HepG2 (cell line): ENCODE measurements around the gene FLACC1. TPM values are rescaled to one million over a fixed set of nuclear protein-coding genes. Genes with fewer than 3 reads are reported as not detected.

Source experiments
- ATAC-seq: fragments of 200-7000 bp; cut with Tn5 transposase; 3 replicates; pipeline ENCODE4 v1.9.1; 2020; ENCODE audit warnings: mild to moderate bottlenecking, moderate library complexity
- BruUV-seq: library from RNA; stranded (reverse); fragments of 400-500 nt; replicated peaks from 2 replicates; lab custom pipeline; 2021; lab: Mats Ljungman, UMichigan
- CTCF ChIA-PET: fragments of 300-600 bp; formaldehyde crosslinking; extraction: SDS; loops from one replicate; lab custom pipeline; 2021; ENCODE audit warnings: low total read pairs, inconsistent platforms, low intra/inter-chr PET ratio; lab: Yijun Ruan, JAX
- POLR2A ChIA-PET: fragments of 350-600 bp; sonication (Branson Sonifier 250); formaldehyde crosslinking; loops from one replicate; lab custom pipeline; 2020; ENCODE audit warnings: antibody characterized with exemption, inconsistent platforms; lab: Yijun Ruan, JAX
- DNase-seq: peaks from one replicate; pipeline ENCODE4 v3.0.0-alpha.2; 2015; ENCODE audit warnings: low spot score
- FAIRE-seq: peaks from 3 replicates; lab custom pipeline; 2011; peaks lifted over from hg19 to GRCh38; lab: Jason Lieb, UNC
- H2AFZ ChIP-seq: one replicate; pipeline ENCODE4 v1.6.1; 2011; ENCODE audit warnings: low read length, inconsistent platforms
- H3K27ac ChIP-seq: fragments of 300-600 bp; 3 replicates; pipeline ENCODE4 v1.8.0; 2011; ENCODE audit warnings: mixed run types, mild to moderate bottlenecking, mixed read lengths, low read length, inconsistent platforms; ENCODE audit not compliant: insufficient read depth; ENCODE audit errors: extremely low read length
- H3K27me3 ChIP-seq, 2 experiments: fragments of 200-600 bp in 1 of 2; 2 replicates in 1 of 2; 3 replicates in 1 of 2; pipeline versions ENCODE4 v1.6.0 to v1.8.0; 2011; ENCODE audit warnings: low read length in 2 of 2, mild to moderate bottlenecking in 2 of 2, moderate library complexity in 2 of 2, inconsistent platforms in 1 of 2; ENCODE audit not compliant: insufficient read depth in 2 of 2, control insufficient read depth in 1 of 2
- H3K36me3 ChIP-seq, 2 experiments: fragments of 200-600 bp in 1 of 2; replicated peaks in 1 of 2; 2 replicates in 1 of 2; 3 replicates in 1 of 2; pipeline versions ENCODE4 v1.5.1 to v1.8.0; 2011; ENCODE audit warnings: low read length in 2 of 2, inconsistent platforms in 1 of 2; ENCODE audit not compliant: insufficient read depth in 2 of 2, control insufficient read depth in 1 of 2
- H3K4me1 ChIP-seq: 2 replicates; pipeline ENCODE4 v1.5.1; 2012; ENCODE audit warnings: low read length, inconsistent platforms; ENCODE audit not compliant: insufficient read depth
- H3K4me2 ChIP-seq: 2 replicates; pipeline ENCODE4 v1.6.0; 2011; ENCODE audit warnings: low read depth, low read length, inconsistent platforms
- H3K4me3 ChIP-seq, 3 experiments: fragments of 200-600 bp in 1 of 3; sonication (generic), shearing (Covaris generic) in 1 of 3; replicated peaks in 1 of 3; 2 replicates each; pipeline ENCODE4 v1.5.1; 2011 to 2016; ENCODE audit warnings: low read length in 3 of 3, inconsistent platforms in 2 of 3, low read depth in 2 of 3, mild to moderate bottlenecking in 2 of 3, control low read depth in 1 of 3, mixed read lengths in 1 of 3; ENCODE audit not compliant: insufficient read depth in 1 of 3
- H3K79me2 ChIP-seq: one replicate; pipeline ENCODE4 v1.6.1; 2011; ENCODE audit warnings: low read length, inconsistent platforms; ENCODE audit not compliant: insufficient read depth
- H3K9ac ChIP-seq: 2 replicates; pipeline ENCODE4 v1.6.0; 2011; ENCODE audit warnings: mild to moderate bottlenecking, low read depth, low read length, inconsistent platforms; ENCODE audit not compliant: insufficient read depth
- H3K9me3 ChIP-seq: 2 replicates; pipeline ENCODE4 v1.5.1; 2012; ENCODE audit warnings: mild to moderate bottlenecking, low read length
- H4K20me1 ChIP-seq: 2 replicates; pipeline ENCODE4 v1.6.0; 2011; ENCODE audit warnings: inconsistent platforms, mild to moderate bottlenecking, low read length, moderate library complexity; ENCODE audit not compliant: insufficient read depth
- HNRNPH1 ChIP-seq: fragments of 200-400 bp; formaldehyde crosslinking; optimal IDR thresholded peaks from 2 replicates; pipeline ENCODE3; 2017; ENCODE audit warnings: mild to moderate bottlenecking, low read depth, low read length
- MEIS2 ChIP-seq: sonication (generic); formaldehyde crosslinking; IDR thresholded peaks from 2 replicates; pipeline ENCODE4 v1.9.0; 2021; ENCODE audit warnings: mild to moderate bottlenecking, missing genetic modification reagents
- PPARG ChIP-seq: conservative IDR thresholded peaks from 2 replicates; pipeline ENCODE4 v1.6.1; 2016; ENCODE audit warnings: missing biosample characterization, missing genetic modification reagents
- RBFOX2 ChIP-seq: fragments of 200-400 bp; formaldehyde crosslinking; IDR thresholded peaks from 2 replicates; pipeline ENCODE4 v1.6.1; 2017; ENCODE audit warnings: low read depth, mild to moderate bottlenecking, low read length
- REL ChIP-seq: sonication (generic); formaldehyde crosslinking; conservative IDR thresholded peaks from 2 replicates; pipeline ENCODE4 v1.8.0; 2022; ENCODE audit warnings: mild to moderate bottlenecking, missing genetic modification reagents, moderate library complexity
- SNAPC4 ChIP-seq: sonication (generic); formaldehyde crosslinking; IDR thresholded peaks from 2 replicates; pipeline ENCODE4 v1.4.0; 2020; ENCODE audit warnings: mild to moderate bottlenecking, missing genetic modification reagents
- SNRNP70 ChIP-seq: fragments of 200-400 bp; formaldehyde crosslinking; IDR thresholded peaks from 2 replicates; pipeline ENCODE4 v1.6.1; 2017; ENCODE audit warnings: mild to moderate bottlenecking, low read depth, low read length, moderate library complexity
- XRCC5 ChIP-seq: fragments of 200-400 bp; formaldehyde crosslinking; optimal IDR thresholded peaks from 2 replicates; pipeline ENCODE3; 2017; ENCODE audit warnings: mild to moderate bottlenecking, low read length
- ZNF44 ChIP-seq: sonication (generic); formaldehyde crosslinking; IDR thresholded peaks from 2 replicates; pipeline ENCODE4 v1.5.1; 2020; ENCODE audit warnings: mild to moderate bottlenecking, missing genetic modification reagents
- ZNF468 ChIP-seq: sonication (generic); formaldehyde crosslinking; IDR thresholded peaks from 2 replicates; pipeline ENCODE4 v1.8.0; 2022; ENCODE audit warnings: mild to moderate bottlenecking, moderate library complexity, missing genetic modification reagents
- ZNF496 ChIP-seq: sonication (generic); formaldehyde crosslinking; IDR thresholded peaks from 2 replicates; pipeline ENCODE4 v1.8.1; 2023; ENCODE audit warnings: mild to moderate bottlenecking, moderate library complexity, missing genetic modification reagents; ENCODE audit not compliant: insufficient replicate concordance
- ZNF740 ChIP-seq: sonication (generic); formaldehyde crosslinking; IDR thresholded peaks from 2 replicates; pipeline ENCODE4 v1.4.0; 2020; ENCODE audit warnings: missing genetic modification reagents
- ZUFSP ChIP-seq: sonication (generic); formaldehyde crosslinking; IDR thresholded peaks from 2 replicates; pipeline ENCODE4 v1.9.0; 2021; ENCODE audit warnings: missing genetic modification reagents, mild to moderate bottlenecking, borderline replicate concordance
- WGBS: methylation state at CpG from one replicate; pipeline ENCODE4 v1.1.6; 2017; ENCODE audit warnings: low lambda C conversion rate; 5-methylcytosine and 5-hydroxymethylcytosine counted together
- in situ Hi-C: cut with HindIII; loops from 2 replicates; pipeline ENCODE4 v1.10.0; 2017; ENCODE audit warnings: low pct_unique_long_range_greater_than_20kb; ENCODE audit not compliant: extremely low pct_ligation_motif_present
- intact Hi-C: fragments of 100-400 bp; cut with micrococcal nuclease; formaldehyde crosslinking; loops from one replicate; pipeline ENCODE4 v1.10.0; 2022; ENCODE audit not compliant: unreplicated experiment
- polyA plus RNA-seq, 8 experiments: library from polyadenylated mRNA; depleted of rRNA in 3 of 8; stranded (reverse) in 7 of 8; unstranded in 1 of 8; fragments of >200 nt; fragmentation: Illumina TruSeq in 4 of 8; extraction: Trizol in 4 of 8; gene quantifications; 2 replicates each; pipeline versions ENCODE4 v1.2.1 to v1.2.3, GENCODE V29; 2011 to 2016; ENCODE audit warnings: low read depth in 4 of 8, missing spikeins in 1 of 8, mixed read lengths in 1 of 8; ENCODE audit not compliant: insufficient read depth in 1 of 8
- total RNA-seq, 5 experiments: library from RNA; depleted of rRNA; stranded (reverse); fragments of >200 nt; fragmentation: Illumina TruSeq; extraction: Trizol; gene quantifications; 2 replicates each; pipeline ENCODE4 v1.2.3, GENCODE V29; 2016; ENCODE audit warnings: low read depth in 1 of 5

The FLACC1 gene
- total and polyA plus RNA-seq, 2 of the 13 experiments (the other 11 are each of a cell fraction or from before 2014, with no cell fraction given): 0.35 to 0.59 TPM

GRCh38 chr2:201377218-201377617 lies 20.1 kb upstream of the FLACC1 start:
- H3K27me3 ChIP-seq: no peaks in the 10 kb centered on the region
- CTCF ChIA-PET: no interaction called here

More at GRCh38 chr2:201377218-201377617, 20.1 kb upstream of the FLACC1 start:
- no peak for DNase-seq
- WGBS: 98% methylated on average over 3 of the region's 3 CpGs
- no peak overlapping the region for H3K4me3 ChIP-seq
- H2AFZ ChIP-seq: no peak overlapping the region
- ATAC-seq: peak; percentile 45; the same call in 2 of the 3 replicates
- no peak overlapping the region for H3K4me2 ChIP-seq
- H3K9me3 ChIP-seq: no peaks in the 10 kb centered on the region
- POLR2A ChIA-PET: no interaction called here
- H4K20me1 ChIP-seq: no peaks in the 10 kb centered on the region
- TF ChIP-seq XRCC5 (no peak), HNRNPH1 (no peak), PPARG (CRISPR knock-in tag) (no peak), RBFOX2 (no peak), ZNF44 (CRISPR knock-in tag) (no peak), MEIS2 (CRISPR knock-in tag) (no peak), SNRNP70 (no peak), ZNF496 (CRISPR knock-in tag) (no peak), ZNF468 (no peak), ZNF740 (no peak), REL (CRISPR knock-in tag) (no peak), SNAPC4 (CRISPR knock-in tag) (no peak), ZUFSP (no peak)
- intact Hi-C loops: no loop called here
- H3K79me2 ChIP-seq: no peaks in the 10 kb centered on the region
- no peak for FAIRE-seq
- no peak overlapping the region for H3K27ac ChIP-seq
- no TSS peak for BruUV-seq
- in situ Hi-C loops: no loop called here
- no peak overlapping the region for H3K9ac ChIP-seq
- H3K4me1 ChIP-seq: no peaks in the 10 kb centered on the region
- peaks cover 5 to 16% of the 10 kb centered on the region in 2 experiments; a peak in 4 of 5 replicates for H3K36me3 ChIP-seq
